Measurements from ENCODE around the gene TBC1D22A. TPM values are rescaled to one million over a fixed set of nuclear protein-coding genes. Genes with fewer than 3 reads are reported as not detected.

The TBC1D22A gene
- total RNA-seq, 1 donor from 2014 or later, result 28.9 TPM

DNA sequence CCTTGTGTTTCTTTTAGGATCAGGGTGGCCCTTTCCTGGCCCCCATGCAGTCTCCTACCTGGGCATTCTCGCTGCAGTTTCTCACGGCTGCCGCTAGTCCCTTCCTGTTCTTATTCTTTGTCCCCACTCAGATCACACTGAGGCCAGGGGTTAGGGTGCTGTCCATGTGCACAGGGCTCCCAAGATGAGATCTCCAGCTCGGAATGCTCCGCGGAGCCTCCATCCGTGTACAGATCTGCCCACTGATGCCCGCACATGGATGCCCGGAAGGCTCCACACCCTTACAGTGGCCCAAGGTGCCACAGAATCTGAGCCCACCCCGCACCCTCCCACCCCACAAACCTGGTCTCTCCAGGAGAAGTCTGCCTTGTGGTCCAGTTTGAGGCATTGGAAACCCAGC, 457.3 kb downstream of the TBC1D22A start:
- peak; percentile 60 for DNase-seq (ENCODE audit: extremely low spot score, unreplicated experiment)
- Mint-ChIP-seq H3K27me3 (ENCODE audit: unreplicated experiment) (peaks cover 4% of the 10 kb centered on the region), H3K36me3 (ENCODE audit: unreplicated experiment) (no peaks in the 10 kb centered on the region), H3K27ac (ENCODE audit: unreplicated experiment) (no peak overlapping the region), H3K4me1 (ENCODE audit: unreplicated experiment) (no peaks in the 10 kb centered on the region), H3K4me3 (ENCODE audit: unreplicated experiment) (no peak overlapping the region), H3K9me3 (ENCODE audit: unreplicated experiment) (no peaks in the 10 kb centered on the region)
- TF ChIP-seq, protein P1, sequence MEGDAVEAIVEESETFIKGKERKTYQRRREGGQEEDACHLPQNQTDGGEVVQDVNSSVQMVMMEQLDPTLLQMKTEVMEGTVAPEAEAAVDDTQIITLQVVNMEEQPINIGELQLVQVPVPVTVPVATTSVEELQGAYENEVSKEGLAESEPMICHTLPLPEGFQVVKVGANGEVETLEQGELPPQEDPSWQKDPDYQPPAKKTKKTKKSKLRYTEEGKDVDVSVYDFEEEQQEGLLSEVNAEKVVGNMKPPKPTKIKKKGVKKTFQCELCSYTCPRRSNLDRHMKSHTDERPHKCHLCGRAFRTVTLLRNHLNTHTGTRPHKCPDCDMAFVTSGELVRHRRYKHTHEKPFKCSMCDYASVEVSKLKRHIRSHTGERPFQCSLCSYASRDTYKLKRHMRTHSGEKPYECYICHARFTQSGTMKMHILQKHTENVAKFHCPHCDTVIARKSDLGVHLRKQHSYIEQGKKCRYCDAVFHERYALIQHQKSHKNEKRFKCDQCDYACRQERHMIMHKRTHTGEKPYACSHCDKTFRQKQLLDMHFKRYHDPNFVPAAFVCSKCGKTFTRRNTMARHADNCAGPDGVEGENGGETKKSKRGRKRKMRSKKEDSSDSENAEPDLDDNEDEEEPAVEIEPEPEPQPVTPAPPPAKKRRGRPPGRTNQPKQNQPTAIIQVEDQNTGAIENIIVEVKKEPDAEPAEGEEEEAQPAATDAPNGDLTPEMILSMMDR (IDR thresholded peaks at IDR 0.05), result no peak

DNA sequence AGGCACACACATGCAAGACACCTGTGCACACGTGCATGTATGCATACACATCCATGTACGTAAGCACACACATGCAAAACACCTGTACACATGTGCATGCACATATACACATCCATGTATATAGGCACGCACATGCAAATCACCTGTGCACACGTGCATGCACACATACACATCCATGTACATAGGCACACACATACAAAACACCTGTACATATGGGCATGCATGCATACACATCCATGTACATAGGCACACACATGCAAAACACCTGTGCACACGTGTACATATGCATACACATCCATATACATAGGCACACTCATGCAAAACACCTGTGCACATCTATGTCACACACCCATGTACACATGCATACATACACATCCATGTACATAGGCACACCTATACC, 458.3 kb downstream of the TBC1D22A start:
- Mint-ChIP-seq H3K27me3 (ENCODE audit: unreplicated experiment) (peaks cover 4% of the 10 kb centered on the region), H3K4me1 (ENCODE audit: unreplicated experiment) (no peaks in the 10 kb centered on the region), H3K27ac (ENCODE audit: unreplicated experiment) (no peak overlapping the region), H3K4me3 (ENCODE audit: unreplicated experiment) (no peak overlapping the region), H3K36me3 (ENCODE audit: unreplicated experiment) (no peaks in the 10 kb centered on the region), H3K9me3 (ENCODE audit: unreplicated experiment) (no peaks in the 10 kb centered on the region)
- TF ChIP-seq, protein P1 (IDR thresholded peaks at IDR 0.05), result no peak
- DNase-seq (ENCODE audit: extremely low spot score, unreplicated experiment), result no peak

DNA sequence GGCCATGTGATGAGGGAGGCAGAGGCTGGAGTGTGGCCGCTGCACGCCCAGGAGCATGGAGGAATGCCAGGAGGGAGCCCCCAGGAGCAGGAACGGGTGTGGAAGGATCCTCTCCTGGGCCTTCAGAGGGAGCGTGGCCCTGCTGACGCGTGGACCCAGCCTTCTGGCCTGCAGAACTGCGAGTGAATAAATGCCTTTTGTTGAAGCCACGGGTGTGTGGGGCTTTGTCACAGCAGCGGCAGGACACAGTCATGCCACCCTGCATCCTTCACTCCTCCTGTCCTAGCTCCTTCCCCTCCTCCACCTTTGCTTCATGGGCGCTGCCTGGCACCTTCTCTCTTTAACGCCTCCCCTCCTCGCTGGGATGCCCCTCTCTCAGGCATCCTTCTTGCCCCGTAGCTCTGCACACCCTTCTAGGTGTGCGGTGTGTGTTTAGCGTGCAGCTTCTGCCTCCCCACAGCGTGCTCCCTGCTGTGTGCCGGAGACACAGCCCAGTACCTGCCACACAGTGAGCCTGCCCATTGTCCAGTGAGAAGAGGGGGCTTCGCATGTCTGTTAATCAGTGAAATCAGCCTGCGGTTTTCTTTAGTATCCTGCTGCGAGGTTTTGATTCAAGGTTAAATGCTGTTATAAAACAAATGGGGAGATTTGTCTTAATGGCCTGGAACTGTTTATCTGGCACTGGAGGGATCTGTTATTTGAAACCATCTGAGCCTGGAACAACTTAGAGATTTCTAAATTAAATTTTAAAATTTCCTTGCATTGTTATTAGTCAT, 459.6 kb downstream of the TBC1D22A start:
- Mint-ChIP-seq H3K4me1 (ENCODE audit: unreplicated experiment) (no peaks in the 10 kb centered on the region), H3K9me3 (ENCODE audit: unreplicated experiment) (no peaks in the 10 kb centered on the region), H3K27me3 (ENCODE audit: unreplicated experiment) (peaks cover 3% of the 10 kb centered on the region), H3K4me3 (ENCODE audit: unreplicated experiment) (no peak overlapping the region), H3K36me3 (ENCODE audit: unreplicated experiment) (no peaks in the 10 kb centered on the region), H3K27ac (ENCODE audit: unreplicated experiment) (no peak overlapping the region)
- TF ChIP-seq, protein P1 (IDR thresholded peaks at IDR 0.05), result no peak
- peak; percentile 73 for DNase-seq (ENCODE audit: extremely low spot score, unreplicated experiment)

Other genes starting within 250 kb of the TBC1D22A start
- 15.9 and 16.0 TPM in 2 replicates for gene CELSR1, start 225.0 kb upstream of the TBC1D22A start, total RNA-seq
- 37.4 and 44.5 TPM in 2 replicates for gene GRAMD4, start 142.3 kb upstream of the TBC1D22A start, total RNA-seq
- gene CERK, start 24.4 kb upstream of the TBC1D22A start, total RNA-seq, result 38.4 and 41.6 TPM in 2 replicates

All from osteocyte (in vitro differentiated cells).